Activated CD8-positive, alpha-beta memory T cell treated with anti-CD3 and anti-CD28 coated beads, Interleukin-2, amount 50 U/mL, for 1 hour (primary cell): Measurements from ENCODE around the gene SLC22A23.

Experiments used
- DNase-seq: peaks from one replicate; pipeline ENCODE4 v3.0.0-alpha.2; 2020; ENCODE audit errors: extremely low read depth

The SLC22A23 gene

DNA sequence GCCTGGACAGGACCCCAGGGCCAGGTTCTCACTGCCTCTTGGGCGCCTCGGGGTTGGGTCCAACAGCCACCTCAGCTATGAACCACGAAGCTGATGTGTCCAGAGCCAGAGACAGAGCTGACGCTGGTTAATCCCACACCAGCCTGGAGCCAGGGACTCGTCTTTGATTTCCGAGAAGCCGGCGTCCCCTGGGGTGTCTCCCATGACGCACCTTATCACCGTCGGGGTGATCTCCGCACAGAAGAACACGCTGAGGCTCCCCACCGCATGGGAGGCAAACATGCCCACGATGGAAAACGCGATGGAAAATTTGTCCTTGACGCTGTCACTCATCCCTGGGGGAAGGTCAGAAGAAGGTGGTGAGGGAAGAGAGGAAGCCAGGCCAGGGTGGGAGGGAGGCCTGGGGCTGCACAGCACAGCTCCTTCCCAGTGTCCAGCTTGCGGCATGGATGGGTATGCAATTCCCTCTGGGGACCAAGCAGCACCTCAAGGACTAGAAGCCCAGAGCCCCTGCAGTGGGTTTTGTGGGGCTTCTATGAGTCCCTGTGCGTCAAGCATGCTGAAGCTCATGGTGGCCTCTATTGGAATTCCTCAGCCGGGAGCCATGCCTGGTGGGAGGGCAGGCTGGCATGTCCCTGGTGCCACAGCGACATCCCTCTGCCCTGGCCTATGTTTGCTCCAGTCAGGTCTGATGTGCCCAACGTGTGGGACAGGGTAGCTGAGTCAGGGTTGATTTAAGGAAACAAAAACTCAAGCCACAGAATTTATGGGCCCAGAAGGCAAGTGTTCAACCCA, 173.0 kb downstream of the SLC22A23 start:
- DNase-seq = no peak

DNA sequence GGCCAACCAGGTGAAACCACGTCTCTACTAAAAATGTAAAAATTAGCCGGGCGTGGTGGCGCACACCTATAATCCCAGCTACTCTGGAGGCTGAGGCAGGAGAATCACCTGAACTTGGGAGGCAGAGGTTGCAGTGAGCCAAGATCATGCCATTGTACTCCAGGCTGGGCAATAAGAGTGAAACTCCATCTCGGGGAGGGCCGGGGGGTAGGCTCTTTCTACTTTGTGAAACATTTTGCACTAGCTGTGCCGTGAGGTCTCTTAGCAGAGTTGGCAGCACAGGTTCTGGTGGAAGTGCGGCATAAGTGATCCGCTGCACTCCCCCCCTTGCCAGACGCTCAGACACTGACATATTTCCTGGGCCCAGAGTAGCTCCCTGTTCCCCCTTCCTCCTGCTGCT, 173.6 kb downstream of the SLC22A23 start:
- no peak for DNase-seq

DNA sequence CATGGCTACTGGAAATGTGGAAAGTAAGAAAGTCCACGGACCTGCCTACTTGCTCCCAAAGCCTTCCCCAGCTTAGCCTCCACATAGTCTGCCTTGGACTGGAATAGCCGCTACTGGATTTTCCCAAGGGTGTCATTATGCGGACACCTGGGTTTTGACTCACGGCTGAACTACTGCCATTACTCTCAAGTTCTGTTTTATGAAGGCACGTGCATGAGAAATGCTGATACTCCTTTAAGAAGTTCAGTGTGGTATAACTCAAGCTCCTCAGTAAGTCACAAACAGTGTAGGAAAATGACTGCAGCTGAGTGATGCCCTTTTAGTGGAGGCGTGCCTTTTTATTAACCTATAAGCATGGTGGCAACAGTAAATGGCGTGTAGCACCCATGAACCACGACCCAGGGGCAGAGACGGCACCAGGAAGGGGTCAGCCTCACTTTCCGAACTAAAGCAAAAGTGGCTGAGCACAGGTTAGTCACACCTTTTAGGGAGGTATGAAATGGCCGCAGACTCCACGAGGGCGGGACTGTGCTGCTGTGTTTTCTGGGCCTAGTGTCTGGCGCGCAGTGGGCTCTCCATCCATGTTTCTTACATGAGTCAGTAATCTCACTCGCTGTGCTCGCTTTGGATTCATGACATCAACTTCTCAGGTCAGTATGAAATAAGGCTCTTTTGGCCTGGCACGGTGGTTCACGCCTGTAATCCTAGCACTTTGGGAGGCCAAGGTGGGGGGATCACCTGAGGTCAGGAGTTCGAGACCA, 174.2 kb downstream of the SLC22A23 start:
- DNase-seq = no peak

DNA sequence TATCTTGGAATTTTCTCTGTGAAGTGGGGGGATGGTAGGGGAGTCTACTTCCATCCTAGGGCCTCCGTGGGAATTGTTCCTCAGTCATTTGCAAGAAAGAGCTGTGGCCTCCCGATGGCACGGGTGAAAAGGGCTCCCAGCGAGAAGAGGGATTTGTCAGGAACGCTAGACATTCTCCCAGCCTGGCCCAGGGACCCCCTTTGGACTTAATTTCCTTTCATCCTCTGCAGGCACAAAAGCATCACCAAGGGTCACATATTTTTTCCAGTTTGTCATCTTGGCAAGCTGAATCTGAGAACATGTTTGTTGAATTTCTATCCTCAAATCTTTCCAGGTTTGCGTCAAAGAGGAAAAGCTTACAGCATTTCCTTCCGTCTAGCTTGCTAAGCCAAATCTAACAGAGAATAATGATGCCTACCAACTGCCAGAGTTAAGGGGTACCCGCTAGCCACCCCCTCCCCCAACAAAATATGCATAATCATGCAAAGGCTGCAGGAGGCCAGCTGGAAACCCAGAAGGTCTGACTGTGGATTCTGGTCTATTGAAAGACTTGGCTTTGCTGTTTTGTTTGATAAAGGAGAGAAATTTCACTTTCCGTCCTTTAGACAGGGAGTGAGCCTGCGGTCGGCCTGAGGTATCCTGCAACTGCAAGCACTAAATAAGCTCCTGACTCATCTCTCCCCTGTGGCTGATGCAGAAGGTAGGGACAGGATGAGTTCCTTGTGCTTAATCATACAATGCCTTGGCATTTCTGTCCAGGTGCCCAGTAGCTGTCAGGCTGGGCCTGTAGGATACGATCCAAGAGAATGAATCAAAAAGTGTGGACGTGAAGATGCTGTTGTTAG, 175.0 kb downstream of the SLC22A23 start:
- DNase-seq = no peak

DNA sequence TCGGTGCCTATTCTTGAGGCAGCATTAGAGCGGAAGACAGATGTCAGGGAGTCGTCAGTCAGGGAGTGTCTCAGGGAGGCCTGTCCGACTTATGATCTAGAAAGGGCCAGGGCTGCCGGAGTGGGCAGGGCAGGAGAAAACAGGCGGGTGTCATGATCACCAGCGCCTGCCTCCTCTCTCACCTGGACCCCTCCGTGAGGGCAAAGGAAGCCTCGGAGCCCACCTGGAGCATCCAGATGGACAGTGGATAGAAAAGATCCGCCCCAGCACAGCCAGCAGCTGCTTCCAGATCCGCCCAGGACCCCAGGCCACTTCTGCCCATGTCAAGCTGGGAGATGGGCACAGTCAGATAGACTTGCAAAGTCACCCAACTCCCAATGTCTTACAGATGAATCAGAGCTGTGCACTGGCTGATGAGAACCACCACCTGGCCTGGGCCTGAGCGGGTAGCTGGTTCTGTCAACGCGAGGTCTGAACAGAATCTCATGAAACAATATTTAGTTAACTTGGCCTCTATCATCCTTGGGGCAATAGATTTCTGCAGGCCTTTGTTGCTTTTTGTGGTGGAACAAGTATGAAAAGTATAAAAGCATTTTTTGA, 175.9 kb downstream of the SLC22A23 start:
- DNase-seq = no peak

DNA sequence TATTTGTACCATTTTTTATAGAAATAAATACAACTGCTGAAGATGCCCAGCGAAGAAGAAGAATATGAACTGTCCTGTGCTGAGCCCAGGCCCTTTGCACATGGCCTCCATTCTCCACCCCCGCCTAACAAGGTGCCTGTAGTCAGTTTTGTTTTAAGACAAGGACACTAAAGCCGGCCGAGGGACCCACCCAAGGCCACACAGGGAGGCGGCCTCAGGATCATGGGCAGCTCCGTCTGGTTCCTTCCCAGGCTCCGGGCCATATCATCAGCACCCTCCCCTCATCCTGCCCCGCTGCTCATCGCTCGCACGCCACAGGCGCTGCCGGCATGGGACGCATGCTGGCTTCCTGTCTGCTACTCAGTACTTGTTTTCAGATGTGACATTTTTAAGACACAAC, 176.8 kb downstream of the SLC22A23 start:
- DNase-seq = no peak

DNA sequence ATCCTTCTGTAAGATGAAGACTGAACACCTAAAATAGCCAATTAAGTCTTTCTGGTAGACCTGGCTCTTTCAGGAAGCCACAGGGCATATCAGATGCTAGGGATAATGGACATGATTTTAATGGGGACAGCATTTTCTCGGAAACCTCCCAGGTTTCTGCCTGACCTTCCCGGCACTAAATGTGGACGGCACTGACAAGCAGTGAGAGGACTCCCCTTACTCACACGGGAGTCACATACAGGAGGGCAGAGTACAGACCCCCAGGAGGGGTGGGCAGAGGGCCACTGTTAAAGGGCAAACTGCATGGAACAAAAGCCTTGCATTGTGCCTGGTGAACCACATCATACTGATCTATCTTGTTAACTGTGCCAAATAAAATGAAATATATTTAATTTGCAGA, 178.2 kb downstream of the SLC22A23 start:
- DNase-seq = no peak

DNA sequence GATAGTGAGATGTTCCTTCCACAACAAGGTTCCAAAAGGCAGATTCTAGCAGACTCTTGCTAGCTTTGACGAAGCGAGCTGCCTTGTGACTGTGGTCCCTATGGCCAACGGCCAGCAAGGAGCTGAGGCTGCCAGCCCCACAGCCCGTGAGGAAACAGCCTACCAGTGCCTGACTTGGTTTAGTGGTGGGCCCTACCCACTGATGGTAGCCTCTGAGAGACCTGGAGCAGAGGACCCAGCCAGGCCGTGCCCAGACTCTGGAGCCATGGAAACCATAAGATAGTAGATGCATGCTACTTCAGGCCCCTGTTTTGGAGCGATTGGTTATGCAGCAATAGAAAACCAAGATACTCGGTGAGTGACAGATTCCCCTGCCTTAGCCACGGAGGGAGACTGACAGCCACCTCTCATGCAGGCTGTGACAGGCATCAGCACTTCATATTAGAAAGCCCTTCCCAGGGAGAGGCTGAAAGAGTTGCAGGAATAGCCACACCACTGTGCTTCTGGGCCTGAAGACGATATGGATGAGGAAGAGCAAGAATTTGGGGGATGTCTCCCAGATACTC, 178.9 kb downstream of the SLC22A23 start:
- DNase-seq = no peak

DNA sequence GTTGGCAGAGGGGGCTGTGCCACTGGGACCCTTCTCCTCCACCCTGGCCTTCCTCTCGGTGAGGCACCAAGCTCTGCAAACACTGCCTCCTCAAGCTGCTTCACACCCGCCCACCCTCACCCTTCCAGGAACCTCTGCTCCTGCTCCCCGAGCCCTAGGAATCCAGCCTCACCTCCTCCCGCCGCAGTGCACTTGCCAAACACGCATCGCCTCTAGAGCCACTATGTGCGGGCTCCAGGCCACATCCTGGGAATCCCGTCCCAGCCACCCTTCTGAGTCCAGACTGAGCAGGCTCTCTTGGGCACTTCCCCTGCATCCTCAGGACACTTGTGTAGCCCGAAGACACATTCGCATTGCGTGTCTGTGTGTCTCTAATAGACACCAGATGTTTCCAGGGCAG, 179.6 kb downstream of the SLC22A23 start:
- DNase-seq = no peak

DNA sequence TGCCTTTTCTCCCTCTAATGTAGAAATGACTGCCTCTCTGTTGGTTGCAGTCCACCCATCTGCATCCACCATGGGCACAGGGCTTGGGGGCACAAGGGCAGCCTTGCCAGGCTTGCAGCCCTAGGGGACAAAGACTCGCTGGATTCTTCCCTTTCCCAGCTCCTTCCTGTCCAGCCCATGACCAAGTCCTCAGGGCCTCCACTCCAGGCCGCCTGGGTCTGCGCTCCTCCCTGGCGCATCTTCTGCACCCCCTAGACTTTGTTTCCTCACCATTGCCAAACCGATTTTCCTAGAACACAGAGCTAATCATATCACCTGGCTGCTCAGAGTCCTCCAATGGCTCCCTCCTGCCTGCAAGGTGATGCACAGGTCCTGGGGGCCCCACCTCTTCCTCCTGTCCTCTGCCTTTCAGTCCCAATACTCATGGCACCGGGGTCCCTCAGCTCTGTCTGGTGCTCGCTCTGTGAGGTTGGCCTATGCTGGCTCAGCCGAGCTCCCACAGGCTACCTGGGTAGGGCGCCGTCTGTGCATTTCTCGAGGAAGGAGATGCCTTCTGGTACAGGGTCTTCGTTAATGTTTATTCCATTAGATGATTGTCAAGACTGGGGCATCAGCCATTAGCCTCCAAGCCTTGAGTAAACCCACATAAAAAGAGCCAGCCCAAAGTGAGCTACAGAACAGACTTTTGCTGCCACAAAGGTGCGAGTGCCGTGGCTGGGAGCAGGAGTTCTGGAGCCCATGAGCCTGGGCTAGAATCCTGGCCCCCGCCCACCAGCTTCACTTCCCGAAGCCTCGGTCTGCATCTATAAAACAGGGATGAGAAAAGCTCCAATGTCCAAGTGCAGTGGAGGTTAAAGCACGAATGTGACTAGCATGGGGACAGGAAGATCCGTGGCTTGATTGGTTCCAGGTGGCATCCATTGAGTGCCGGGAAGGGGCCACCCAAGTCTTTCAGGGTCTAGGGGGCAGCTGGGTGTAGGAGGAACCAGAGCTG, 180.4 kb downstream of the SLC22A23 start:
- no peak for DNase-seq

DNA sequence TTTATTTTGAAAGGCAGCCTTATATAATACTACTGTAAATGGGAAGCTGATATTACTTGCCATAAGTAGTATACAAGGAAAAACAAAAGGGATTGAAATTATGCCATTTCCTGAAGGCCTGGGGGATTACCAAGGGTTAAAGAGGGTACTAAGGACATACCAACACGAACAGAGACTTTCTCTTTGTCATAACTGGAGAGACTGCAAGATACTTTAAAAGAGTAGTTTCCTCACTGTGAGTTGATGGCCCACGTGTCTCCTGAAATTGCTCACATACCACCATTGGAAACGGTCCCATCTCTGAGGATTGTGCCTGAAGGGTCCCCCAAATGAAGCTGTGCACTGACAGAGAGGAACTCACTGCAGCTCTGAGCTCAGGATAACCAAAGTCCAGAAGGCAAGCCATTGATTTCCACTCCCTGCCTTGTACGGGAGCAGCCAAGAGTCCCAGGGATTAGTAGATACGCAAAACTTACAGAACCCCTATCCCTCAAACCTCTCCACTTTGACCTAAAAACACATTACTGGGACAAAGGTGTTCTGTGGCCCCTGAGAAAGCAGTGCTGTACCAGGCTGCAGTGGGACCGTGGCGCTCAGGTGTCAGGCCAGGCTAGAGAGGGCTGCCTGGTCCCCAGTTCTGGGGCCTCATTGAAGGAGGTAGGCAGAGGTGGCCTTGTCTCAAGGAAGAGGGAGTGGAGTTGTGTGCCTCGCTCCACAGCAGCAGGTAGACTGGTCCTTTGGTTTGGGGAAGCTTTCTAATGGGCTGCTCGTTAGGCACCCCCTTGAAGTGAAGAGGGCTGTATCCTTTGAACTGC, 182.9 kb downstream of the SLC22A23 start:
- DNase-seq = no peak

DNA sequence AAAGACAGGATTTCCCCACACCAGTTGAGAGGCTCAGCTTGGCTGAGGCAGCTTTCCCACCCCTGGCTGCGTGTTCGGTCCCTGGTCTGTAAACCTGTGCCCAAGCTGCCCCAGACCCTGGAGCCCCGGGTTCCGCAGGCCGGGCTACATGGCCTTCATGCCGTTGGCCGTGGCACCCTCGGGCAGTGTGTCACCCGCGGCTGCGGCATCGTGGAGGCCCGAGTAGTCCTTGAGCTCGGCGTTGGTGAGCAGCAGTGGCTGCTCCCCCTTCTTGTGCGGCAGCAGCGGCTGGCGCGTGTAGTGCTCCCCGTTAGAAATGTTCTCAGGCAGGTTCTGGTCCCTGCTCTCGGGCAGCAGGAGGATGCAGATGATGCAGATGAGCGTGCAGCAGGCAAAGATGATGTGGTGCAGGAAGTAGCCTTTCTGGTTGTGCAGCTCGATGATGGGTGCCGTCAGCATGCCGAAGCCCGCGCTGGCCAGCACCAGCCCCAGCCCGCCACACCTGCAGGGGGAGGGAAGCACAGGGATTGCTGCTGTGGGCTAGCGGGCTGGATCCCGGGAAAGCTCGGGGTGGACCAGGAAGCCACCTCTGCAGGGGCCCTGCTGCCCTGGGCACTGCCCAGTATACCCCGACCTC, 183.8 kb downstream of the SLC22A23 start:
- DNase-seq = no peak

DNA sequence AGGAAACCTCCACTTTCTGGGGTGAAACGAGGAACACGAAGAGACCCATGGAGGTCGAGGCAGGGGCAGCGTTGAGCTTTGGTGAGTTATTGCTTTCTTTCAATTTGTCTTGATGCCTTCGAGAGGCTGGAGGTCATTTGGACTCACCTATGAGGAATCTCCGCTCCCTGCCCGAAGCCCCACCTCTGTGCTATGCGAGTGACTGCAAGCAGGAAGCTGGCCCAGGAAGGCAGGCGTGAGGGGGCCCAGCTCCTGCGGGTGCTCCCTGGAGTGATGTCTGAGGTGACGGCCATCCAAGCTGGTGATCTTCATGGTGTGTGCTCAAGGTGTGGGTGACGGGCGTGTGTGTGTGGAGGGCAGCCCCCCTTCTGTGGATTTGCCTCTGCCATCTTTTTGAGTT, 185.1 kb downstream of the SLC22A23 start:
- no peak for DNase-seq

DNA sequence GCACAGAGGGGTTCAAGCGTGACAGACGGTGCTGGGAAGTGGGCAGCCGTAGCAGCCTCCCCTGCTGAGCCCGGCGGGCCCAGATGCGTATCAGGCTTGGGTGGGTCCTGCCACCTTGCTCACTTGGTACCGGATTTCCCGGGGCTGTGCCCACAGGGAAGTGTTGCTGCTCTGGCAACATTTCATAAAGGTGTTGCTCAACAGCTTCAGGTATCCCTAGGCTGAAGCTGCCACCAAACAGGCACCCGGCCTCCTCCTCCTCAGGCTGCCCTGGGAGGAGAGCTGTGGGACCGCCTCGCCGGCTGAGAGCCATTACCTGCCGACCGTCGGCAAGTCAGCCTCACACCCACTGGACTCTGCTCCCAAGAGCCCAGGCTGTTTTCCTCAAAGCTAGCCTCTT, 186.6 kb downstream of the SLC22A23 start:
- no peak for DNase-seq

DNA sequence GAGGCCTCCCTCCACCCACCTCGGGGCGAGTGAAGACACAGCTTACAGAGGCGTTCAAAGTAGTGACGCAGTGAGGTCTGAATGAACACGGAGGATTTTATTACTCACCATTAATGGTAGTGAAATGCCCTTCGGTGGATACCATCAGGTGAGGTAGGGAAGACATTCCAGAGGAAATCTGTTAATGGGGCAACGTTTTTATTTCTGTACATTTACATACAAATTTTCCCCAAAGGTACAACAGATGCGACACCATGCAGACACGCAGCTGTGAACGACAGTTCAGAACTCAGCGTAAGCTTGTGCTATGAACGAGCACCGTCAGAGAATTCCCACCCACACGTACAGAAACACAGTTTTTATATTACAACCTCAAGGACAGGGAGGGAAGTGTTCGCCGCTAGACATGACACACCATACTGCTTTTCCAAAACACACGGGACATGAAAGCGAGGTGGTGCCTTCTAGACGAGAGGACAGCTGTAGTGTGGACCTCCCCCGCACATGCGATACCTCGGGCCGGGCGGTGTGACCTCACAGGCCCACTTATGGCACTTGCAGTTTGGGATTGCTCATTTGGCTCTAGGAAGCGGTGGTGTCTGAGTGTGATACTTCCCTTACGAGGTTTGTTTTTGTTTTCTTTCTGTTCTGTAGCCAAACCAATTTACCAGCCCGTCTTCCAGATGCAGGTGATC, 187.4 kb downstream of the SLC22A23 start:
- DNase-seq = no peak

DNA sequence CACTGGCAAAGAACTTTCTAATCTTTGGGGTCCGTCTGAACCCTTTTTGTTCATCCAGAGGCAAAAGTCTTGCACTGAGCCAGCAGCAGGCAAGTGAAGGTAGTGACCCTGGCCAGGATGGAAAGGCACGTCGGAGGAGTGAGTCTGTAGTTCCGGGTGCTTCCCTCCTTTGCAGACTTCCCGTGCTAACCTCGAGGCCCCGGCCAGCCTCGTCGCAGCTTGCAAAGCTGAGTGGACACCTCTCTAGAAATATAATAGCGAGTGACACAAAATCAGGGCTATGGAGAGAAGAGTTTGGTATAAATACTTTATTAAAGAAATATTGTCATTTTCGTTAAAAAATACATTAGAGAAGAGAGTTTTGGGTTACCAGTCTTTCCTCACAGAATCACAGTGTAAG, 188.2 kb downstream of the SLC22A23 start:
- no peak for DNase-seq

DNA sequence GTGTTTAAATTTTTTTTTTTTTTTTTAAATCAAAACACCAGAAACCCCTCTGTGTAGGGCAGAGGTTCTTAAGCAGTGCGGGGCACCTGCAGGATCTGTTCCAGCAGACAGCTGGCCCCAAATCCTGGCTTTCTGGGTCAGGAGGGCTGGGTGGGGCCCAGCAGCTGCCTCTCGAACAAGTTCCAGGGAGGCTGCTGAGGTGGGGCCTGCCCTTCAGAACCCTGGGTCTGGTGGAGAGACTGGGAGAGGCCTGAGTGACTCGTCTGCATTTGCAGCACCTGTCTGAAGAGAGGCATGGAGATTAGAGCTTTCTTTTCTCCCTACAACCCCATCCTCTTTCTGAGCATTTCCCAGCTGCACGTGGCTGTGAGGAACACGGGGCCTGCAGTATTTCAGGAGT, 189.7 kb downstream of the SLC22A23 start:
- no peak for DNase-seq

DNA sequence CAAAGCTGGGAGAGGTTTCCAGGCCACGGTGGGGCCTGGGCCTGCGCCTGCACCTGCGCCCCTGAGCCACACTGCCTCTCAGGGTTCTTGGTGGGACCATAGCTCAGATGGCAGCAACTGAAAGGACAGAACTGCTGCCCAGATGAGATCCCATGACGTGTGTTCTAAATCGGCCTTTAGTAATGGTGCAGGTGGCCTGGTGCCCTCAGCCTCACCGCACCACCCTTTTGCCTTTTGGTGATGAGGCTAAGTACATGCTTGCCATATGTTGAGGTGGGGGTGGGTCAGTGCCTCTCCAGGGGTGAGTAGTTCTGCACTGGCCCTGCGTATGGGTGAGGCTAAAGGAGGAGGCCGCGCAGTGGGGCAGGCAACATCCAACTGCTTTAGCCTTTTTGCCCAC, 190.7 kb downstream of the SLC22A23 start:
- DNase-seq = no peak
